ENCODE results near the gene DMXL2. TPM values are rescaled to one million over a fixed set of nuclear protein-coding genes. Genes with fewer than 3 reads are reported as not detected.

Gene DMXL2
- total RNA-seq, 1 experiment from 2014 or later, result 37.3 TPM

DNA sequence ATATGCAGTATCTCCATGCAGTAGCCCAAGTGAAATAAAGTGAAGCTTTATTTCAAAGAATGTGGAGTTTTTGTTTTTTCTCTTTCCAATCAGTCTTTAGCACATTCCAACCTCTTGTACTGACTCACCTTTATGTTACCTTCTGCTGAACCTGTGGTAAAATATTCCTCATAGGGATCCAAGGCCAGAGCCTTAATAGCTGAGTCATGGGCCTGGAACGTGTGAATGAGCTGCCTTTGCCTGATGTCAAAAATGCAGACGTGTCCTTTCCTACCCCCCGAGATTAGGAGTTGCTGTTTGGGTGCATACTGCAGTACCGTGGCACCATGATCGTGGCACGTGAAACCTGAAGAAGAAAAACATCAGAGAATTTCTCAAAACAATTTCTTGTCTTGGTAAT, 172.6 kb downstream of the DMXL2 start:
- POLR2A ChIA-PET, result no interaction called here
- H3K36me3 ChIP-seq (ENCODE audit: control insufficient read depth, insufficient read depth, low read length), result no peaks in the 10 kb centered on the region; the same call in 1 of the 2 replicates
- no peak for ATAC-seq

GRCh38 chr15:51448622-51449399, 173.8 kb downstream of the DMXL2 start:
- in situ Hi-C loops (cut with HindIII; ENCODE audit: low pct_unique_long_range_greater_than_20kb, low sequenced_read_pairs) (no loop called here), intact Hi-C loops (cut with micrococcal nuclease; ENCODE audit: unreplicated experiment) (no loop called here)
- Histone ChIP-seq H3K4me3 (ENCODE audit: low read depth in 2 of 2, low read length in 2 of 2) (no peak overlapping the region), H3K27me3 (ENCODE audit: control insufficient read depth, insufficient read depth, low read length) (no peaks in the 10 kb centered on the region), H3K4me1 (ENCODE audit: control insufficient read depth, insufficient read depth, low read length) (no peaks in the 10 kb centered on the region), H3K27ac (ENCODE audit: low read length) (no peak overlapping the region), H3K9me3 (ENCODE audit: control insufficient read depth, insufficient read depth, low read depth, low read length) (no peaks in the 10 kb centered on the region), H3K36me3 (ENCODE audit: control insufficient read depth, insufficient read depth, low read length) (no peaks in the 10 kb centered on the region; the same call in 1 of the 2 replicates)
- no TSS peak for BruUV-seq (replicated peaks)
- TF ChIP-seq, protein P1, sequence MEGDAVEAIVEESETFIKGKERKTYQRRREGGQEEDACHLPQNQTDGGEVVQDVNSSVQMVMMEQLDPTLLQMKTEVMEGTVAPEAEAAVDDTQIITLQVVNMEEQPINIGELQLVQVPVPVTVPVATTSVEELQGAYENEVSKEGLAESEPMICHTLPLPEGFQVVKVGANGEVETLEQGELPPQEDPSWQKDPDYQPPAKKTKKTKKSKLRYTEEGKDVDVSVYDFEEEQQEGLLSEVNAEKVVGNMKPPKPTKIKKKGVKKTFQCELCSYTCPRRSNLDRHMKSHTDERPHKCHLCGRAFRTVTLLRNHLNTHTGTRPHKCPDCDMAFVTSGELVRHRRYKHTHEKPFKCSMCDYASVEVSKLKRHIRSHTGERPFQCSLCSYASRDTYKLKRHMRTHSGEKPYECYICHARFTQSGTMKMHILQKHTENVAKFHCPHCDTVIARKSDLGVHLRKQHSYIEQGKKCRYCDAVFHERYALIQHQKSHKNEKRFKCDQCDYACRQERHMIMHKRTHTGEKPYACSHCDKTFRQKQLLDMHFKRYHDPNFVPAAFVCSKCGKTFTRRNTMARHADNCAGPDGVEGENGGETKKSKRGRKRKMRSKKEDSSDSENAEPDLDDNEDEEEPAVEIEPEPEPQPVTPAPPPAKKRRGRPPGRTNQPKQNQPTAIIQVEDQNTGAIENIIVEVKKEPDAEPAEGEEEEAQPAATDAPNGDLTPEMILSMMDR (IDR thresholded peaks at IDR 0.05), result no peak
- TF ChIP-seq POLR2AphosphoS5 (IDR thresholded peaks at IDR 0.05; ENCODE audit: low read depth, low read length) (no peak), REST (IDR thresholded peaks at IDR 0.05; ENCODE audit: insufficient read depth in 1 of 2, low read depth in 2 of 2, low read length in 1 of 2) (no peak), TCF7L2 (IDR thresholded peaks at IDR 0.05; ENCODE audit: low read depth, low read length) (no peak)
- CTCF ChIA-PET, result no interaction called here
- POLR2A ChIA-PET, result no interaction called here
- DNase-seq (ENCODE audit: low read depth, low spot score) (no peak), ATAC-seq (no peak)

More for the DNA sequence above, 172.6 kb downstream of the DMXL2 start:
- H3K27ac ChIP-seq (ENCODE audit: low read length), result no peak overlapping the region
- TF ChIP-seq, protein P1 (IDR thresholded peaks at IDR 0.05), result no peak
- TF ChIP-seq POLR2AphosphoS5 (IDR thresholded peaks at IDR 0.05; ENCODE audit: low read depth, low read length) (no peak), REST (IDR thresholded peaks at IDR 0.05; ENCODE audit: insufficient read depth in 1 of 2, low read depth in 2 of 2, low read length in 1 of 2) (no peak), TCF7L2 (IDR thresholded peaks at IDR 0.05; ENCODE audit: low read depth, low read length) (no peak)
- intact Hi-C loops (cut with micrococcal nuclease; ENCODE audit: unreplicated experiment) (no loop called here), in situ Hi-C loops (cut with HindIII; ENCODE audit: low pct_unique_long_range_greater_than_20kb, low sequenced_read_pairs) (no loop called here)
- no peaks in the 10 kb centered on the region for H3K27me3 ChIP-seq (ENCODE audit: control insufficient read depth, insufficient read depth, low read length)
- CTCF ChIA-PET, result no interaction called here
- BruUV-seq (replicated peaks), result no TSS peak
- no peaks in the 10 kb centered on the region for H3K4me1 ChIP-seq (ENCODE audit: control insufficient read depth, insufficient read depth, low read length)
- no peak overlapping the region for H3K4me3 ChIP-seq (ENCODE audit: low read depth in 2 of 2, low read length in 2 of 2)
- H3K9me3 ChIP-seq (ENCODE audit: control insufficient read depth, insufficient read depth, low read depth, low read length), result no peaks in the 10 kb centered on the region
- DNase-seq (ENCODE audit: low read depth, low spot score), result no peak

Data from Panc1 (cell line).